Type B pancreatic cell (in vitro differentiated cells): ENCODE data around the gene NR4A2. TPM values are rescaled to one million over a fixed set of nuclear protein-coding genes. Genes with fewer than 3 reads are reported as not detected.
"Not testable (repeated sequence)": the region's sequence is repeated elsewhere in the genome, so short reads cannot be mapped to it uniquely, and the experiment has no call there.

Experiments
- DNase-seq: peaks from one replicate; pipeline ENCODE4 v3.0.0; 2021; ENCODE audit warnings: mixed read lengths; ENCODE audit not compliant: unreplicated experiment; ENCODE audit errors: extremely low spot score
- H3K27ac Mint-ChIP-seq: 2 replicates; pipeline ENCODE4 v1.8.0; 2021; ENCODE audit warnings: mild to moderate bottlenecking, mixed read lengths
- H3K27me3 Mint-ChIP-seq: 2 replicates; pipeline ENCODE4 v1.8.0; 2021; ENCODE audit warnings: mixed read lengths
- H3K36me3 Mint-ChIP-seq: 2 replicates; pipeline ENCODE4 v1.8.0; 2021; ENCODE audit warnings: mixed read lengths
- H3K4me1 Mint-ChIP-seq: one replicate; pipeline ENCODE4 v1.8.0; 2021; ENCODE audit warnings: mixed read lengths; ENCODE audit not compliant: unreplicated experiment
- H3K4me3 Mint-ChIP-seq: 2 replicates; pipeline ENCODE4 v1.8.0; 2021; ENCODE audit warnings: mild to moderate bottlenecking, mixed read lengths
- H3K9me3 Mint-ChIP-seq: 2 replicates; pipeline ENCODE4 v1.8.0; 2021; ENCODE audit warnings: mixed read lengths
- CTCF ChIP-seq: fragments of 200-600 bp; sonication (generic); conservative IDR thresholded peaks from 2 replicates; pipeline ENCODE4 v1.5.0; 2021; ENCODE audit warnings: antibody characterized with exemption, mild to moderate bottlenecking
- total RNA-seq: library from RNA; stranded (reverse); gene quantifications from 2 replicates; pipeline ENCODE4 v1.2.1, GENCODE V29; 2021; ENCODE audit warnings: low replicate concordance

NR4A2 gene
- total RNA-seq, 1 donor from 2014 or later = 4.4 TPM

GRCh38 chr2:156300337-156300736 lies 32.2 kb downstream of the NR4A2 start:
- Mint-ChIP-seq H3K9me3 (peaks cover 7% of the 10 kb centered on the region), H3K27ac (no peak overlapping the region), H3K36me3 (peaks cover 3% of the 10 kb centered on the region)

GRCh38 chr2:156294945-156295580 lies 37.5 kb downstream of the NR4A2 start:
- Mint-ChIP-seq H3K27me3 (no peaks in the 10 kb centered on the region), H3K4me1 (no peaks in the 10 kb centered on the region), H3K36me3 (peaks cover 2% of the 10 kb centered on the region), H3K4me3 (no peak overlapping the region), H3K9me3 (peaks cover 5% of the 10 kb centered on the region), H3K27ac (no peak overlapping the region)
- no peak for DNase-seq
- TF ChIP-seq CTCF = no peak

More at GRCh38 chr2:156300337-156300736, 32.2 kb downstream of the NR4A2 start:
- no peak for TF ChIP-seq CTCF
- no peaks in the 10 kb centered on the region for H3K27me3 Mint-ChIP-seq
- H3K4me3 Mint-ChIP-seq = no peak overlapping the region
- DNase-seq = no peak
- no peaks in the 10 kb centered on the region for H3K4me1 Mint-ChIP-seq

GRCh38 chr2:156293382-156293781 lies 39.1 kb downstream of the NR4A2 start:
- H3K36me3 Mint-ChIP-seq = not testable (repeated sequence)

GRCh38 chr2:156279446-156280150 lies 52.9 kb downstream of the NR4A2 start:
- H3K4me3 Mint-ChIP-seq = no peak overlapping the region
- H3K27me3 Mint-ChIP-seq = no peaks in the 10 kb centered on the region
- H3K36me3 Mint-ChIP-seq = no peaks in the 10 kb centered on the region
- no peaks in the 10 kb centered on the region for H3K4me1 Mint-ChIP-seq
- no peak for TF ChIP-seq CTCF
- H3K9me3 Mint-ChIP-seq = no peaks in the 10 kb centered on the region
- DNase-seq = no peak
- no peak overlapping the region for H3K27ac Mint-ChIP-seq

More at GRCh38 chr2:156293382-156293781, 39.1 kb downstream of the NR4A2 start:
- not testable (repeated sequence) for H3K27ac Mint-ChIP-seq, H3K9me3 Mint-ChIP-seq, H3K27me3 Mint-ChIP-seq, H3K4me1 Mint-ChIP-seq, DNase-seq, H3K4me3 Mint-ChIP-seq

Other genes starting within 250 kb of the NR4A2 start
- gene GPD2, start 103.7 kb upstream of the NR4A2 start, total RNA-seq = 25.3 and 56.3 TPM in 2 replicates